DND-41 (cell line): ENCODE results near the gene ITGA1.

Source experiments
- ATAC-seq: fragments of 200-7000 bp; cut with Tn5 transposase; 3 replicates; pipeline ENCODE4 v1.9.1; 2021; ENCODE audit warnings: low read depth; ENCODE audit not compliant: insufficient read depth
- DNase-seq: peaks from one replicate; pipeline ENCODE4 v3.0.0-alpha.2; 2020
- H2AFZ ChIP-seq: 2 replicates; pipeline ENCODE4 v1.6.0; 2012; ENCODE audit warnings: low read depth, low read length
- H3K27ac ChIP-seq: 2 replicates; pipeline ENCODE4 v1.5.1; 2012; ENCODE audit warnings: low read length, inconsistent platforms
- H3K27me3 ChIP-seq: fragments of 200-600 bp; sonication (generic); 2 replicates; pipeline ENCODE4 v1.6.0; 2012; ENCODE audit warnings: low read length, mild to moderate bottlenecking, inconsistent platforms; ENCODE audit not compliant: insufficient read depth, poor library complexity
- H3K36me3 ChIP-seq: 2 replicates; pipeline ENCODE4 v1.5.1; 2012; ENCODE audit warnings: low read length, inconsistent platforms; ENCODE audit not compliant: insufficient read depth
- H3K4me1 ChIP-seq: 2 replicates; pipeline ENCODE4 v1.5.1; 2012; ENCODE audit warnings: mild to moderate bottlenecking, low read length; ENCODE audit not compliant: insufficient read depth
- H3K4me2 ChIP-seq: 2 replicates; pipeline ENCODE4 v1.6.0; 2012; ENCODE audit warnings: mild to moderate bottlenecking, moderate library complexity, low read length, inconsistent platforms; ENCODE audit not compliant: insufficient read depth
- H3K4me3 ChIP-seq, 2 experiments: fragments of 200-600 bp in 1 of 2; shearing (Covaris generic) in 1 of 2; 2 replicates each; pipeline ENCODE4 v1.5.1; 2012 to 2016; ENCODE audit warnings: inconsistent platforms in 2 of 2, low read length in 2 of 2, mild to moderate bottlenecking in 2 of 2, low read depth in 1 of 2, moderate library complexity in 1 of 2
- H3K79me2 ChIP-seq: 2 replicates; pipeline ENCODE4 v1.6.0; 2012; ENCODE audit warnings: low read length, inconsistent platforms; ENCODE audit not compliant: insufficient read depth
- H3K9ac ChIP-seq: 2 replicates; pipeline ENCODE4 v1.6.0; 2012; ENCODE audit warnings: low read depth, mild to moderate bottlenecking, inconsistent platforms, low read length, moderate library complexity
- H3K9me3 ChIP-seq: 2 replicates; pipeline ENCODE4 v1.5.1; 2012; ENCODE audit warnings: low read length, moderate library complexity, mild to moderate bottlenecking, inconsistent platforms; ENCODE audit not compliant: insufficient read depth, severe bottlenecking
- H4K20me1 ChIP-seq: 2 replicates; pipeline ENCODE4 v1.6.0; 2012; ENCODE audit warnings: low read length; ENCODE audit not compliant: insufficient read depth
- EZH2 ChIP-seq: IDR thresholded peaks from 3 replicates; pipeline ENCODE4 v1.6.1; 2012; ENCODE audit warnings: borderline replicate concordance, low read depth, mild to moderate bottlenecking, moderate library complexity, low read length, inconsistent platforms; ENCODE audit not compliant: severe bottlenecking
- TF ChIP-seq, protein P1 (sequence below): IDR thresholded peaks from 2 replicates; pipeline ENCODE4 v1.5.1; 2012; ENCODE audit warnings: borderline replicate concordance, low read length, moderate library complexity, mild to moderate bottlenecking; ENCODE audit not compliant: poor library complexity, severe bottlenecking; ENCODE audit errors: extremely low read depth

ITGA1 gene

DNA sequence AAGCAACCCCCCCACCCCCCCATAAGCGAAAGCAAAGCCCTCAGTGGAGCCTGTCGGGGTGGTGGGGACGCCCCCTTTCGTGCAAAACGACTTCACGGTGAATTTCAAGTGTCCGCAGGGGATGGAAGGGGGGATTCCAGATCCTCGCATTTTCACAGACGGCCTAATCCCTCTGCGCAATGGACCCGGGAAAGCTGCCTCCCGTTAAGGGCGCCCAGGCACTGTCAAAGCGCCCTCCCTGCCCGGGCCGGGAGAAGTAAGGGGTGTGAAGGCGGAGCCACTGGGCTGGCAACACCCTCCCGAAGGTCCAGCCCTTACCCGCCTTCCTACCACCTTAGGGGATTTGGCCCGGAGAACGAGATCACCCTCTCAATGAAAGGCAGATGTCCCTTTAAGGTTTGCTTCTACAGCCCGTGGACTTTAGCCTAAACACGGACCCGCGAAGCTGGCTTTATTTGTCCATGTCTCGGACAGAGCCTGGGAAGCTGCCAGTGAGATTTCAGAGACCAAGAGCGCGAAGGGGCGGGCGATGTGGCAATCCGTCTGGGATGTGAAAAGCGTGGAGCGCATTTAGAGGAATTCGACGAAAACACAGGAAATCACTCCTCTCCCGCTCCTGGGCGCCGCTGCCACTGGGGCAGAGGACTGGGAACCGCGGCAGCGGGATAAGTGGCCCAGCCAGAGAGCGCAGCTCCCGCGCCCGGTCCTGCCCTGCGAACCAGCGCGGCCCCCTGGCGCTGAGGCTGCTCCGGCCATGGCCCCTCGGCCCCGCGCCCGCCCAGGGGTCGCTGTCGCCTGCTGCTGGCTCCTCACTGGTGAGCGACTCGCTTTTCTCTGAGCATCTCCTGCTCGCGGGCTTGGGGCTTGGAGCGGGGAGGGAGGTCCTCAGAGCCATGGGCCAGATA, at the start of gene ITGA1, which contains the start of gene PELO:
ITGA1 (plus strand) TSS at position 317 of the 905 bp plus-strand sequence; CDS start at position 755, 438 bp downstream.
PELO (plus strand) TSS at position 317 of the 905 bp plus-strand sequence. CDS start 12,479 bp downstream, outside the sequence.
- H3K4me3 ChIP-seq = peak within 1 kb of the TSS; percentile 31 to 64; a peak in 3 of 4 replicates
- H3K27ac ChIP-seq = peak within 1 kb of the TSS; percentile 74
- no peak for TF ChIP-seq EZH2
- TF ChIP-seq, protein P1, sequence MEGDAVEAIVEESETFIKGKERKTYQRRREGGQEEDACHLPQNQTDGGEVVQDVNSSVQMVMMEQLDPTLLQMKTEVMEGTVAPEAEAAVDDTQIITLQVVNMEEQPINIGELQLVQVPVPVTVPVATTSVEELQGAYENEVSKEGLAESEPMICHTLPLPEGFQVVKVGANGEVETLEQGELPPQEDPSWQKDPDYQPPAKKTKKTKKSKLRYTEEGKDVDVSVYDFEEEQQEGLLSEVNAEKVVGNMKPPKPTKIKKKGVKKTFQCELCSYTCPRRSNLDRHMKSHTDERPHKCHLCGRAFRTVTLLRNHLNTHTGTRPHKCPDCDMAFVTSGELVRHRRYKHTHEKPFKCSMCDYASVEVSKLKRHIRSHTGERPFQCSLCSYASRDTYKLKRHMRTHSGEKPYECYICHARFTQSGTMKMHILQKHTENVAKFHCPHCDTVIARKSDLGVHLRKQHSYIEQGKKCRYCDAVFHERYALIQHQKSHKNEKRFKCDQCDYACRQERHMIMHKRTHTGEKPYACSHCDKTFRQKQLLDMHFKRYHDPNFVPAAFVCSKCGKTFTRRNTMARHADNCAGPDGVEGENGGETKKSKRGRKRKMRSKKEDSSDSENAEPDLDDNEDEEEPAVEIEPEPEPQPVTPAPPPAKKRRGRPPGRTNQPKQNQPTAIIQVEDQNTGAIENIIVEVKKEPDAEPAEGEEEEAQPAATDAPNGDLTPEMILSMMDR = peak; percentile 60
- peak within 1 kb of the TSS; percentile 70 for H3K4me2 ChIP-seq
- DNase-seq = peak; percentile 70
- H3K9ac ChIP-seq = peak within 1 kb of the TSS; percentile 63
- peaks cover 52% of the 10 kb centered on the region for H3K79me2 ChIP-seq
- 0 out of 2 replicates have a peak, but pooled peaks cover 5% of the 10 kb centered on the region for H3K36me3 ChIP-seq
- peak within 1 kb of the TSS; percentile 73 for H2AFZ ChIP-seq
- no peaks in the 10 kb centered on the region for H3K27me3 ChIP-seq
- no peaks in the 10 kb centered on the region for H3K9me3 ChIP-seq
- peak; percentile 84 for ATAC-seq
- H4K20me1 ChIP-seq = no peaks in the 10 kb centered on the region
- H3K4me1 ChIP-seq = peaks cover 55% of the 10 kb centered on the region

DNA sequence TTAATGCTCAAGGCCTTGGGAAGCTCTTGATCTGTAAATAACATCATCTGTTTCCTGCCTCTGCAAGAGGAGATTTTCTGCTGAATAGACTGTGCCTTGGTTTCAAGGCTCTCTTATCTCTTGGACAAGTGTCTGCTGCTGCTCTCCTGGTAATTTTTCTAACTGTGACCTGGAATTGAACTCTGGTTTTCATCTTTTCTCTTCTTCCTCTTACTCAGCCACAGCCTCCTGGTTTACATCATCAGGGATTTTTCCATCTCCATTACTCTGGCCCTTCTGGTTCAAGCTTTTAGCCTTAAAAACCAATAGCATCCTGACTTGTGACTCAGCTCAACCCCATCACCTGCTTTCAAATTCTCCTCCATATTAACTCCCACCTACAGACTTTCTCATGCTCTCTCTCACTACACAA, 49.6 kb upstream of the ITGA1 start:
- peak overlapping the region; percentile 1; the same call in 1 of the 2 replicates for H3K9ac ChIP-seq
- H3K4me2 ChIP-seq = no peak overlapping the region
- H3K79me2 ChIP-seq = no peaks in the 10 kb centered on the region
- peak; percentile 24 for DNase-seq
- peak overlapping the region; percentile 51 for H2AFZ ChIP-seq
- peak; percentile 73 for ATAC-seq
- peaks cover 8% of the 10 kb centered on the region for H3K9me3 ChIP-seq
- H3K36me3 ChIP-seq = no peaks in the 10 kb centered on the region
- H3K27ac ChIP-seq = peak overlapping the region; percentile 78
- no peak overlapping the region for H3K4me3 ChIP-seq
- H4K20me1 ChIP-seq = no peaks in the 10 kb centered on the region
- H3K4me1 ChIP-seq = peaks cover 57% of the 10 kb centered on the region
- no peak for TF ChIP-seq EZH2
- TF ChIP-seq, protein P1 = no peak
- no peaks in the 10 kb centered on the region for H3K27me3 ChIP-seq

DNA sequence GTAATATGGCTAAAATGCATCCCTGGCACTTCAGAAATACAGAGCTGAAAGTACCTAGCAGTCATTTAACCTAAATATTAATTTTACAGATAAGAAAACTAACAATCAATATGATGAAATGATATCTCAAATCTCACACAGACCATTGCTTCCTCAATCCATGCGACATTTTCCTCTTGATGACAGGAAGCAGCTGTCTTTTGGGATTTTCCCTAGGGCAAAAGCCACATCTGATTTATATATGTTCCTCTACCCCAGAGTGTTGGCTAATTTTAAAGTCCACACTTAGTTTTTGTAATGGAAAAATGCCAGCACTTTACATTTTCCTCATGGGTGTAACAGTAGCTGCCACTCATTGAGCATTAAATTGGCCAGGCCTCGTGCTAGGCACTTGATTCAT, 47.7 kb upstream of the ITGA1 start:
- DNase-seq (no peak), ATAC-seq (no peak)
- Histone ChIP-seq H3K4me2 (no peak overlapping the region), H3K9me3 (peaks cover 8% of the 10 kb centered on the region), H3K27me3 (no peaks in the 10 kb centered on the region), H3K4me3 (no peak overlapping the region), H3K27ac (no peak overlapping the region), H3K79me2 (no peaks in the 10 kb centered on the region), H3K4me1 (peaks cover 70% of the 10 kb centered on the region), H2AFZ (no peak overlapping the region), H3K36me3 (no peaks in the 10 kb centered on the region), H3K9ac (no peak overlapping the region), H4K20me1 (no peaks in the 10 kb centered on the region)
- TF ChIP-seq, protein P1 = no peak
- no peak for TF ChIP-seq EZH2
